ENCODE measurements around the gene KCNH2. TPM values are rescaled to one million over a fixed set of nuclear protein-coding genes. Genes with fewer than 3 reads are reported as not detected.

The KCNH2 gene
- polyA plus RNA-seq, 3 donors = not detected

DNA sequence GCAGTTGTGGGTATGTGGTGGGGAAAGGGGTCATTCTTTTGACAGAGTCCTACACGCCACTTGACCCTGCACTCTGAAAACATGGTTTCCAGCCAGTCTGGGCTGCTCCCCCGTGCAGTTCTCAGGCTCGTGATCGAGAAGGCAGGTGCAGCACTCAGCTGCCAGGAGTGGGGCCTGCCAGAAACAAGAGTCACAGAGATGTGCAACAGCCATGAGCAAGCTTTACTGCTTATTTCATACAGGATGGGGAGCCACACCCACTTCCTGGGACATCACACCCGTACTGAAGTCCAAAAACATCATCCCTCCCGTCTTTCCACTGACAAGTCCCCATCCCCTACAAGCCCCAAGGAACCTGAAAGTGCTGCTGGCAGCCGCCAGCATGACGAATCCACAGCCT lies 36.8 kb upstream of the KCNH2 start:
- H3K79me2 ChIP-seq (ENCODE audit: insufficient read depth, low read length) = no peaks in the 10 kb centered on the region
- peak overlapping the region in 4 of 7 donors; percentile 63 to 76 (median 70) for H3K27ac Mint-ChIP-seq
- peak overlapping the region in 1 of 2 donors; percentile 49 for H3K4me3 Mint-ChIP-seq
- H3K27me3 Mint-ChIP-seq (ENCODE audit: low read depth in 3 of 3) = peaks cover 62 to 94% (median 71%) of the 10 kb centered on the region in 3 donors
- no peak overlapping the region for H3K4me3 ChIP-seq (replicated peaks in 1 of 3; ENCODE audit: low read depth in 2 of 3, low read length in 3 of 3)
- no peak overlapping the region for H3K9ac ChIP-seq (ENCODE audit: insufficient read depth, low read length, poor library complexity, severe bottlenecking)
- H3K4me1 ChIP-seq (ENCODE audit: control insufficient read depth in 1 of 2, insufficient read depth in 2 of 2, low read length in 2 of 2) = peaks cover 41 to 67% of the 10 kb centered on the region in 2 donors
- peak; percentile 25 to 40 (median 29) for DNase-seq
- peaks cover 58% of the 10 kb centered on the region for H3K4me1 Mint-ChIP-seq
- H3K9me3 Mint-ChIP-seq = peaks cover 0 to 22% (median 5%) of the 10 kb centered on the region in 7 donors
- peaks cover 18 to 58% of the 10 kb centered on the region in 2 donors for H3K27me3 ChIP-seq (ENCODE audit: control insufficient read depth in 2 of 2, insufficient read depth in 2 of 2, low read length in 2 of 2)
- intact Hi-C loops (cut with micrococcal nuclease) = loop anchor here (5.0 kb wide), 1 partner anchor 97 kb away; no protein-coding TSS in a partner anchor
- no peak overlapping the region for H2AFZ ChIP-seq (ENCODE audit: insufficient read depth, low read depth, low read length, poor library complexity, severe bottlenecking)
- H4K20me1 ChIP-seq (ENCODE audit: insufficient read depth, low read length) = no peaks in the 10 kb centered on the region
- no peak overlapping the region for H3K27ac ChIP-seq (ENCODE audit: low read depth in 1 of 2, low read length in 2 of 2)
- WGBS (ENCODE audit: insufficient coverage) = 68% methylated on average over 8 of the region's 8 CpGs
- H3K36me3 Mint-ChIP-seq = peaks cover 3 to 6% of the 10 kb centered on the region in 2 donors
- no peaks in the 10 kb centered on the region for H3K36me3 ChIP-seq (replicated peaks in 1 of 2; ENCODE audit: control insufficient read depth in 1 of 2, insufficient read depth in 2 of 2, low read length in 2 of 2)
- TF ChIP-seq, protein P1, sequence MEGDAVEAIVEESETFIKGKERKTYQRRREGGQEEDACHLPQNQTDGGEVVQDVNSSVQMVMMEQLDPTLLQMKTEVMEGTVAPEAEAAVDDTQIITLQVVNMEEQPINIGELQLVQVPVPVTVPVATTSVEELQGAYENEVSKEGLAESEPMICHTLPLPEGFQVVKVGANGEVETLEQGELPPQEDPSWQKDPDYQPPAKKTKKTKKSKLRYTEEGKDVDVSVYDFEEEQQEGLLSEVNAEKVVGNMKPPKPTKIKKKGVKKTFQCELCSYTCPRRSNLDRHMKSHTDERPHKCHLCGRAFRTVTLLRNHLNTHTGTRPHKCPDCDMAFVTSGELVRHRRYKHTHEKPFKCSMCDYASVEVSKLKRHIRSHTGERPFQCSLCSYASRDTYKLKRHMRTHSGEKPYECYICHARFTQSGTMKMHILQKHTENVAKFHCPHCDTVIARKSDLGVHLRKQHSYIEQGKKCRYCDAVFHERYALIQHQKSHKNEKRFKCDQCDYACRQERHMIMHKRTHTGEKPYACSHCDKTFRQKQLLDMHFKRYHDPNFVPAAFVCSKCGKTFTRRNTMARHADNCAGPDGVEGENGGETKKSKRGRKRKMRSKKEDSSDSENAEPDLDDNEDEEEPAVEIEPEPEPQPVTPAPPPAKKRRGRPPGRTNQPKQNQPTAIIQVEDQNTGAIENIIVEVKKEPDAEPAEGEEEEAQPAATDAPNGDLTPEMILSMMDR (IDR thresholded peaks at IDR 0.05) = no peak
- peaks cover 0 to under 1% of the 10 kb centered on the region in 2 donors for H3K9me3 ChIP-seq (replicated peaks in 1 of 2; ENCODE audit: control insufficient read depth in 1 of 2, insufficient read depth in 1 of 2, low read length in 2 of 2)
- H3K4me2 ChIP-seq (replicated peaks; ENCODE audit: extremely low read depth, low read length, poor library complexity, severe bottlenecking) = no peak overlapping the region

DNA sequence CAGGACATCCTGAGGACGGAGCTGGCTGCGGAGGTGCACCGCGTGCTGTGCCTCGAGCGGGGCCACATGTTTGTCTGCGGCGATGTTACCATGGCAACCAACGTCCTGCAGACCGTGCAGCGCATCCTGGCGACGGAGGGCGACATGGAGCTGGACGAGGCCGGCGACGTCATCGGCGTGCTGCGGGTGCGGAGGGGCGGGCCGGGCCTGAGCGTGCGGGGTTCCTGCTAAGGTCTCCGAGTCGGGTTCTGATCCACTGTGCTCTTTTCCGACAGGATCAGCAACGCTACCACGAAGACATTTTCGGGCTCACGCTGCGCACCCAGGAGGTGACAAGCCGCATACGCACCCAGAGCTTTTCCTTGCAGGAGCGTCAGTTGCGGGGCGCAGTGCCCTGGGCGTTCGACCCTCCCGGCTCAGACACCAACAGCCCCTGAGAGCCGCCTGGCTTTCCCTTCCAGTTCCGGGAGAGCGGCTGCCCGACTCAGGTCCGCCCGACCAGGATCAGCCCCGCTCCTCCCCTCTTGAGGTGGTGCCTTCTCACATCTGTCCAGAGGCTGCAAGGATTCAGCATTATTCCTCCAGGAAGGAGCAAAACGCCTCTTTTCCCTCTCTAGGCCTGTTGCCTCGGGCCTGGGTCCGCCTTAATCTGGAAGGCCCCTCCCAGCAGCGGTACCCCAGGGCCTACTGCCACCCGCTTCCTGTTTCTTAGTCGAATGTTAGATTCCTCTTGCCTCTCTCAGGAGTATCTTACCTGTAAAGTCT lies 35.8 kb upstream of the KCNH2 start:
- Mint-ChIP-seq H3K4me3 (peak overlapping the region; percentile 83 to 91), H3K27me3 (ENCODE audit: low read depth in 3 of 3) (peaks cover 57 to 93% (median 60%) of the 10 kb centered on the region in 3 donors), H3K27ac (peak overlapping the region in 6 of 7 donors; percentile 23 to 91 (median 79)), H3K4me1 (peaks cover 58% of the 10 kb centered on the region), H3K9me3 (peaks cover 0 to 15% (median 5%) of the 10 kb centered on the region in 7 donors), H3K36me3 (peaks cover 3 to 6% of the 10 kb centered on the region in 2 donors)
- H3K27ac ChIP-seq (ENCODE audit: low read depth in 1 of 2, low read length in 2 of 2) = peak overlapping the region in 1 of 2 donors; percentile 45
- H3K4me3 ChIP-seq (replicated peaks in 1 of 3; ENCODE audit: low read depth in 2 of 3, low read length in 3 of 3) = peak overlapping the region; percentile 38 to 70 (median 45)
- no peaks in the 10 kb centered on the region for H4K20me1 ChIP-seq (ENCODE audit: insufficient read depth, low read length)
- TF ChIP-seq, protein P1 (IDR thresholded peaks at IDR 0.05) = peak; percentile 24
- H3K4me2 ChIP-seq (replicated peaks; ENCODE audit: extremely low read depth, low read length, poor library complexity, severe bottlenecking) = peak overlapping the region; percentile 75
- intact Hi-C loops (cut with micrococcal nuclease) = loop anchor here in 1 of 2 donors (5.0 kb wide), 1 partner anchor 98 kb away; no protein-coding TSS in a partner anchor
- DNase-seq = peak; percentile 81 to 93 (median 89)
- H3K4me1 ChIP-seq (ENCODE audit: control insufficient read depth in 1 of 2, insufficient read depth in 2 of 2, low read length in 2 of 2) = peaks cover 39 to 64% of the 10 kb centered on the region in 2 donors
- H2AFZ ChIP-seq (ENCODE audit: insufficient read depth, low read depth, low read length, poor library complexity, severe bottlenecking) = peak overlapping the region; percentile 85
- 9% methylated on average over 52 of the region's 55 CpGs for WGBS (ENCODE audit: insufficient coverage)
- no peaks in the 10 kb centered on the region for H3K36me3 ChIP-seq (replicated peaks in 1 of 2; ENCODE audit: control insufficient read depth in 1 of 2, insufficient read depth in 2 of 2, low read length in 2 of 2)
- H3K79me2 ChIP-seq (ENCODE audit: insufficient read depth, low read length) = no peaks in the 10 kb centered on the region
- H3K9ac ChIP-seq (ENCODE audit: insufficient read depth, low read length, poor library complexity, severe bottlenecking) = peak overlapping the region; percentile 63
- H3K27me3 ChIP-seq (ENCODE audit: control insufficient read depth in 2 of 2, insufficient read depth in 2 of 2, low read length in 2 of 2) = peaks cover 8 to 50% of the 10 kb centered on the region in 2 donors
- no peaks in the 10 kb centered on the region for H3K9me3 ChIP-seq (replicated peaks in 1 of 2; ENCODE audit: control insufficient read depth in 1 of 2, insufficient read depth in 1 of 2, low read length in 2 of 2)
